HCT116 (cell line): ENCODE data around the gene GPM6B. TPM values are rescaled to one million over a fixed set of nuclear protein-coding genes. Genes with fewer than 3 reads are reported as not detected.

Source experiments
- ATAC-seq: fragments of 200-7000 bp; cut with Tn5 transposase; 2 replicates; pipeline ENCODE4 v1.9.1; 2020; ENCODE audit warnings: mild to moderate bottlenecking, moderate library complexity
- BruUV-seq: library from RNA; stranded (reverse); fragments of 400-500 nt; replicated peaks from 2 replicates; lab custom pipeline; 2021; lab: Mats Ljungman, UMichigan
- CTCF ChIA-PET: fragments of 300-600 bp; sonication (Branson Sonifier 250); formaldehyde crosslinking; loops from one replicate; lab custom pipeline; 2021; ENCODE audit warnings: antibody characterized with exemption; lab: Charles Lee
- POLR2A ChIA-PET: fragments of 300-600, 350-600 bp; sonication (Branson Sonifier 250); formaldehyde crosslinking; loops from one replicate; lab custom pipeline; 2021; ENCODE audit warnings: antibody characterized with exemption; lab: Charles Lee
- RAD21 ChIA-PET, 2 experiments: fragments of 300-600 bp; sonication (Branson Sonifier 250); formaldehyde crosslinking; loops; one replicate each; lab custom pipeline; 2023; ENCODE audit warnings: low total read pairs in 2 of 2; ENCODE audit not compliant: uncharacterized antibody in 2 of 2, unreplicated experiment in 2 of 2, low non-redundant PET in 1 of 2; lab: Charles Lee
- DNase-seq: peaks from one replicate; pipeline ENCODE4 v3.0.0-alpha.2; 2010; ENCODE audit warnings: low read depth, low spot score
- H2AFZ ChIP-seq: fragments of 200-600 bp; shearing (Covaris generic), sonication (generic); 2 replicates; pipeline ENCODE4 v1.6.1; 2017; ENCODE audit warnings: low read depth, mixed run types, mixed read lengths, antibody characterized with exemption, low read length; ENCODE audit not compliant: poor library complexity, severe bottlenecking
- H3K27ac ChIP-seq: 2 replicates; pipeline ENCODE4 v1.5.1; 2012; ENCODE audit warnings: low read depth, low read length
- H3K27me3 ChIP-seq: fragments of 200-600 bp; sonication (generic); 2 replicates; pipeline ENCODE4 v1.6.1; 2016; ENCODE audit warnings: mixed run types, low read length, mixed read lengths; ENCODE audit not compliant: insufficient read depth
- H3K36me3 ChIP-seq, 2 experiments: fragments of 200-500 bp in 1 of 2; fragments of 200-600 bp in 1 of 2; sonication (Bioruptor generic) in 1 of 2; sonication (generic) in 1 of 2; 2 replicates each; pipeline versions ENCODE4 v1.5.1 to v1.6.1; 2014 to 2016; ENCODE audit warnings: low read length in 2 of 2, inconsistent platforms in 1 of 2, mixed read lengths in 1 of 2, mixed run types in 1 of 2; ENCODE audit not compliant: insufficient read depth in 2 of 2, control insufficient read depth in 1 of 2
- H3K4me1 ChIP-seq, 2 experiments: fragments of 200-600 bp in 1 of 2; sonication (generic) in 1 of 2; 2 replicates each; pipeline versions ENCODE4 v1.5.1 to v1.6.1; 2012 to 2017; ENCODE audit warnings: low read length in 2 of 2, inconsistent platforms in 1 of 2, mild to moderate bottlenecking in 1 of 2, mixed read lengths in 1 of 2, mixed run types in 1 of 2, moderate library complexity in 1 of 2; ENCODE audit not compliant: insufficient read depth in 2 of 2, control insufficient read depth in 1 of 2
- H3K4me2 ChIP-seq: fragments of 200-600 bp; sonication (generic); 2 replicates; pipeline ENCODE4 v1.6.1; 2017; ENCODE audit warnings: mixed run types, low read length, mixed read lengths
- H3K4me3 ChIP-seq, 2 experiments: fragments of 200-600 bp in 1 of 2; sonication (generic) in 1 of 2; replicated peaks in 1 of 2; 2 replicates each; pipeline ENCODE4 v1.5.1; 2011 to 2016; ENCODE audit warnings: low read length in 2 of 2, control low read depth in 1 of 2, low read depth in 1 of 2, mild to moderate bottlenecking in 1 of 2, mixed read lengths in 1 of 2, mixed run types in 1 of 2
- H3K79me2 ChIP-seq: fragments of 200-600 bp; sonication (generic); 2 replicates; pipeline ENCODE4 v1.6.1; 2017; ENCODE audit warnings: mild to moderate bottlenecking, mixed run types, low read length, moderate library complexity, mixed read lengths; ENCODE audit not compliant: insufficient read depth
- H3K9ac ChIP-seq: fragments of 200-600 bp; sonication (generic); 2 replicates; pipeline ENCODE4 v1.6.1; 2016; ENCODE audit warnings: low read length, mixed read lengths
- H3K9me2 ChIP-seq: fragments of 200-600 bp; sonication (generic), shearing (Covaris generic); 2 replicates; pipeline ENCODE4 v1.6.1; 2017; ENCODE audit warnings: mixed run types, mild to moderate bottlenecking, moderate library complexity; ENCODE audit not compliant: insufficient read depth
- H3K9me3 ChIP-seq, 2 experiments: fragments of 200-500 bp in 1 of 2; fragments of 200-600 bp in 1 of 2; sonication (Bioruptor generic) in 1 of 2; sonication (generic) in 1 of 2; 2 replicates each; pipeline ENCODE4 v1.6.1; 2014 to 2017; ENCODE audit warnings: low read length in 2 of 2, mixed read lengths in 2 of 2, inconsistent platforms in 1 of 2, low read depth in 1 of 2, mild to moderate bottlenecking in 1 of 2, mixed run types in 1 of 2, moderate library complexity in 1 of 2; ENCODE audit not compliant: control insufficient read depth in 1 of 2, insufficient read depth in 1 of 2
- H4K20me1 ChIP-seq: fragments of 200-600 bp; sonication (generic), shearing (Covaris generic); 2 replicates; pipeline ENCODE4 v1.6.1; 2017; ENCODE audit warnings: mixed run types, mild to moderate bottlenecking, moderate library complexity; ENCODE audit not compliant: insufficient read depth
- CEBPB ChIP-seq: IDR thresholded peaks from 2 replicates; pipeline ENCODE4 v1.6.1; 2012; ENCODE audit warnings: low read depth
- EZH2 ChIP-seq: fragments of 200-600 bp; sonication (generic); IDR thresholded peaks from 2 replicates; pipeline ENCODE4 v1.6.1; 2017; ENCODE audit warnings: antibody characterized with exemption, mixed run types
- EZH2phosphoT487 ChIP-seq: fragments of 200-600 bp; IDR thresholded peaks from 2 replicates; pipeline ENCODE4 v1.6.1; 2018; ENCODE audit warnings: antibody characterized with exemption, borderline replicate concordance
- JUND ChIP-seq: IDR thresholded peaks from 2 replicates; pipeline ENCODE4 v1.6.1; 2012
- POLR2A ChIP-seq: IDR thresholded peaks from 2 replicates; pipeline ENCODE4 v1.7.0; 2011; ENCODE audit warnings: borderline replicate concordance; ENCODE audit not compliant: insufficient read depth, insufficient read length; ENCODE audit errors: extremely low read depth
- POLR2AphosphoS5 ChIP-seq: IDR thresholded peaks from 2 replicates; pipeline ENCODE4 v1.6.1; 2011; ENCODE audit warnings: mild to moderate bottlenecking, low read depth, low read length, moderate library complexity
- RAD21 ChIP-seq: IDR thresholded peaks from 2 replicates; pipeline ENCODE4 v1.6.1; 2012; ENCODE audit warnings: low read depth, mild to moderate bottlenecking
- SIN3A ChIP-seq: IDR thresholded peaks from 2 replicates; pipeline ENCODE4 v1.6.1; 2012; ENCODE audit warnings: low read depth
- SP1 ChIP-seq: IDR thresholded peaks from 2 replicates; pipeline ENCODE4 v1.6.1; 2012; ENCODE audit warnings: low read depth
- TCF7L2 ChIP-seq: IDR thresholded peaks from 2 replicates; pipeline ENCODE4 v1.7.0; 2011; ENCODE audit warnings: borderline replicate concordance, inconsistent platforms; ENCODE audit not compliant: insufficient read depth, insufficient read length; ENCODE audit errors: extremely low read depth
- YY1 ChIP-seq: IDR thresholded peaks from 2 replicates; pipeline ENCODE4 v1.6.1; 2011; ENCODE audit warnings: low read length, low read depth, moderate library complexity, mild to moderate bottlenecking; ENCODE audit not compliant: insufficient replicate concordance; ENCODE audit errors: extremely low read depth
- ZFX ChIP-seq: fragments of 450-650 bp; IDR thresholded peaks from 2 replicates; pipeline ENCODE4 v1.6.1; 2017
- ZNF274 ChIP-seq: fragments of 200-500 bp; sonication (Bioruptor generic); IDR thresholded peaks from 2 replicates; pipeline ENCODE4 v1.6.1; 2014; ENCODE audit warnings: mild to moderate bottlenecking, low read depth, low read length, inconsistent platforms
- intact Hi-C: fragments of 100-400 bp; cut with micrococcal nuclease; formaldehyde crosslinking; loops from 2 replicates; pipeline ENCODE4 v1.10.0; 2022
- total RNA-seq: library from RNA; stranded (reverse); gene quantifications from one replicate; pipeline ENCODE4 v1.2.1, GENCODE V29; 2021; ENCODE audit not compliant: unreplicated experiment
- TF ChIP-seq, protein P1 (sequence below): IDR thresholded peaks from 2 replicates; pipeline ENCODE4 v1.6.1; 2012; ENCODE audit warnings: low read depth
- TF ChIP-seq, protein P2 (sequence below), 3 experiments: fragments of 200-600 bp in 1 of 3; sonication (generic) in 1 of 3; IDR thresholded peaks in 2 of 3; conservative IDR thresholded peaks in 1 of 3; 2 replicates each; pipeline ENCODE4 v1.5.1; 2012 to 2017; ENCODE audit warnings: low read depth in 2 of 3, low read length in 2 of 3, antibody characterized with exemption in 1 of 3, borderline replicate concordance in 1 of 3, control low read depth in 1 of 3, mild to moderate bottlenecking in 1 of 3, mixed read lengths in 1 of 3, mixed run types in 1 of 3, moderate library complexity in 1 of 3; ENCODE audit not compliant: insufficient read depth in 1 of 3

Gene GPM6B
- total RNA-seq, 1 experiment from 2014 or later, result 0.07 TPM

DNA sequence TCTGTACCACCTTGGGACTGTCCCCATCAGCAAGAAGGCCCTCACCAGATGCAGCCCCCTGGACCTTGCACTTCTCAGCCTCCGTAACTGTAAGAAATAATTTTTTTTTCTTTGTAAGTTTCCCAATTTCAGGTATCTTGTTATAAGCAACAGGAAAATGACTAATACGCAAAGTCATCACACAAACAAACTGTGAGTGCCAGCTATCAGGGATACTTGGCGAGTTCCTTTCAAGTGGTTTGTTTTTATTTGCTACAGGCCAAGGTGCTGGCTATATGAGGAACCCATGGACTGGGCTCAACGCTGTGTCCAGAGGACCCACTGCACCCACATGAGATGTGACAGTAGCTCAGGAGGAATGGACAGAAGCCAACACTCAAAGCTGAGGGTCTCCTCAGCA lies 11.5 kb upstream of the GPM6B start:
- RAD21 ChIA-PET, result no interaction called here
- no peak for DNase-seq
- no peaks in the 10 kb centered on the region for H4K20me1 ChIP-seq
- TF ChIP-seq POLR2AphosphoS5, result no peak
- TF ChIP-seq, protein P1, sequence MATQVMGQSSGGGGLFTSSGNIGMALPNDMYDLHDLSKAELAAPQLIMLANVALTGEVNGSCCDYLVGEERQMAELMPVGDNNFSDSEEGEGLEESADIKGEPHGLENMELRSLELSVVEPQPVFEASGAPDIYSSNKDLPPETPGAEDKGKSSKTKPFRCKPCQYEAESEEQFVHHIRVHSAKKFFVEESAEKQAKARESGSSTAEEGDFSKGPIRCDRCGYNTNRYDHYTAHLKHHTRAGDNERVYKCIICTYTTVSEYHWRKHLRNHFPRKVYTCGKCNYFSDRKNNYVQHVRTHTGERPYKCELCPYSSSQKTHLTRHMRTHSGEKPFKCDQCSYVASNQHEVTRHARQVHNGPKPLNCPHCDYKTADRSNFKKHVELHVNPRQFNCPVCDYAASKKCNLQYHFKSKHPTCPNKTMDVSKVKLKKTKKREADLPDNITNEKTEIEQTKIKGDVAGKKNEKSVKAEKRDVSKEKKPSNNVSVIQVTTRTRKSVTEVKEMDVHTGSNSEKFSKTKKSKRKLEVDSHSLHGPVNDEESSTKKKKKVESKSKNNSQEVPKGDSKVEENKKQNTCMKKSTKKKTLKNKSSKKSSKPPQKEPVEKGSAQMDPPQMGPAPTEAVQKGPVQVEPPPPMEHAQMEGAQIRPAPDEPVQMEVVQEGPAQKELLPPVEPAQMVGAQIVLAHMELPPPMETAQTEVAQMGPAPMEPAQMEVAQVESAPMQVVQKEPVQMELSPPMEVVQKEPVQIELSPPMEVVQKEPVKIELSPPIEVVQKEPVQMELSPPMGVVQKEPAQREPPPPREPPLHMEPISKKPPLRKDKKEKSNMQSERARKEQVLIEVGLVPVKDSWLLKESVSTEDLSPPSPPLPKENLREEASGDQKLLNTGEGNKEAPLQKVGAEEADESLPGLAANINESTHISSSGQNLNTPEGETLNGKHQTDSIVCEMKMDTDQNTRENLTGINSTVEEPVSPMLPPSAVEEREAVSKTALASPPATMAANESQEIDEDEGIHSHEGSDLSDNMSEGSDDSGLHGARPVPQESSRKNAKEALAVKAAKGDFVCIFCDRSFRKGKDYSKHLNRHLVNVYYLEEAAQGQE, result no peak
- TF ChIP-seq EZH2phosphoT487, result no peak
- no peak for TF ChIP-seq ZFX
- no peak for TF ChIP-seq TCF7L2
- TF ChIP-seq SP1, result no peak
- no peak for TF ChIP-seq POLR2A
- TF ChIP-seq CEBPB, result no peak
- TF ChIP-seq RAD21, result no peak
- TF ChIP-seq ZNF274, result no peak
- TF ChIP-seq SIN3A, result no peak
- no peak for TF ChIP-seq JUND
- TF ChIP-seq YY1, result no peak
- no peak for TF ChIP-seq EZH2
- TF ChIP-seq, protein P2, sequence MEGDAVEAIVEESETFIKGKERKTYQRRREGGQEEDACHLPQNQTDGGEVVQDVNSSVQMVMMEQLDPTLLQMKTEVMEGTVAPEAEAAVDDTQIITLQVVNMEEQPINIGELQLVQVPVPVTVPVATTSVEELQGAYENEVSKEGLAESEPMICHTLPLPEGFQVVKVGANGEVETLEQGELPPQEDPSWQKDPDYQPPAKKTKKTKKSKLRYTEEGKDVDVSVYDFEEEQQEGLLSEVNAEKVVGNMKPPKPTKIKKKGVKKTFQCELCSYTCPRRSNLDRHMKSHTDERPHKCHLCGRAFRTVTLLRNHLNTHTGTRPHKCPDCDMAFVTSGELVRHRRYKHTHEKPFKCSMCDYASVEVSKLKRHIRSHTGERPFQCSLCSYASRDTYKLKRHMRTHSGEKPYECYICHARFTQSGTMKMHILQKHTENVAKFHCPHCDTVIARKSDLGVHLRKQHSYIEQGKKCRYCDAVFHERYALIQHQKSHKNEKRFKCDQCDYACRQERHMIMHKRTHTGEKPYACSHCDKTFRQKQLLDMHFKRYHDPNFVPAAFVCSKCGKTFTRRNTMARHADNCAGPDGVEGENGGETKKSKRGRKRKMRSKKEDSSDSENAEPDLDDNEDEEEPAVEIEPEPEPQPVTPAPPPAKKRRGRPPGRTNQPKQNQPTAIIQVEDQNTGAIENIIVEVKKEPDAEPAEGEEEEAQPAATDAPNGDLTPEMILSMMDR (IDR thresholded peaks at IDR 0.05 in 2 of 3, conservative IDR thresholded peaks at IDR 0.05 in 1 of 3; ENCODE audit: borderline replicate concordance in 1 of 3, insufficient read depth in 1 of 3, low read depth in 2 of 3, low read length in 2 of 3), result no peak
- TF ChIP-seq, all 23 proteins: peak for 0
- H3K79me2 ChIP-seq, result no peaks in the 10 kb centered on the region
- H3K36me3 ChIP-seq, result no peaks in the 10 kb centered on the region
- intact Hi-C loops, result no loop called here
- no peak overlapping the region for H2AFZ ChIP-seq
- no peaks in the 10 kb centered on the region for H3K9me3 ChIP-seq
- no peaks in the 10 kb centered on the region for H3K27me3 ChIP-seq
- no peak overlapping the region for H3K9ac ChIP-seq
- no peak for ATAC-seq
- H3K4me3 ChIP-seq, result no peak overlapping the region
- no peaks in the 10 kb centered on the region for H3K4me1 ChIP-seq
- no peak overlapping the region for H3K27ac ChIP-seq
- ChIA-PET CTCF (no interaction called here), POLR2A (no interaction called here)
- no peak overlapping the region for H3K4me2 ChIP-seq
- H3K9me2 ChIP-seq, result no peaks in the 10 kb centered on the region
- no TSS peak for BruUV-seq
